Measurements from ENCODE around the gene SMTNL1.
"Not testable (repeated sequence)": the region's sequence is repeated elsewhere in the genome, so short reads cannot be mapped to it uniquely, and the experiment has no call there.

The SMTNL1 gene

GRCh38 chr11:57523419-57523818, 14.0 kb upstream of the SMTNL1 start:
- no peaks in the 10 kb centered on the region for H3K27me3 Mint-ChIP-seq
- DNase-seq (no peak), ATAC-seq (no peak)
- peaks cover 19% of the 10 kb centered on the region for H3K4me1 Mint-ChIP-seq
- no peak overlapping the region for H3K4me3 Mint-ChIP-seq
- no peaks in the 10 kb centered on the region for H3K9me3 Mint-ChIP-seq
- no peak overlapping the region for H3K27ac Mint-ChIP-seq

GRCh38 chr11:57527056-57527631, 10.3 kb upstream of the SMTNL1 start:
- H3K4me1 Mint-ChIP-seq = peaks cover 48% of the 10 kb centered on the region
- no peaks in the 10 kb centered on the region for H3K9me3 Mint-ChIP-seq
- no peak overlapping the region for H3K4me3 Mint-ChIP-seq
- H3K27ac Mint-ChIP-seq = peak overlapping the region; percentile 81 to 93
- no peaks in the 10 kb centered on the region for H3K27me3 Mint-ChIP-seq
- ATAC-seq (no peak), DNase-seq (peak; percentile 66)

DNA sequence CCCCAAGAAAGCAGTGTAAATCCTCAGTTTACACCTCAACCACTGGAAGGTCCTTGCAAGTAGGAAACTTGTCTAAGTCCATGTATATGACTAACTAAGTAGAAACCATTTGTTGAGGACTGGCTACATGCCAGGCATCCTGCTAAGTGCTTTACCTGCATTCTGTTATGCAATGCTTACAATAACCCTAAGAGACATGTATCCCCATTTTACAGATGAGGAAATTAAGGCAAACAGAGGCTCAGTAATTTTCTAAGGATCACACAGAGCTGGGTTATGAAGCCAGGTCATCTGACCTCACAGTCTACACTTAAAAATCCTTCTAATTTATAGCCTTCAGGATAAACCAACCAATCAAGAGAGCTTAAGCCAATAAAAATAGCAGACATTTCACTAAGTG, 8.4 kb upstream of the SMTNL1 start:
- DNase-seq = no peak
- Mint-ChIP-seq H3K27ac (peak overlapping the region; percentile 23 to 72), H3K9me3 (no peaks in the 10 kb centered on the region), H3K4me1 (peaks cover 49% of the 10 kb centered on the region), H3K27me3 (no peaks in the 10 kb centered on the region), H3K4me3 (peak overlapping the region in 1 of 2 donors; percentile 97)
- no peak for ATAC-seq

- DNase-seq = peak in 1 of 2 donors; percentile 34
- Mint-ChIP-seq H3K4me1 (peaks cover 49% of the 10 kb centered on the region), H3K27me3 (no peaks in the 10 kb centered on the region), H3K9me3 (no peaks in the 10 kb centered on the region), H3K4me3 (peak overlapping the region; percentile 92 to 97), H3K27ac (peak overlapping the region; percentile 94 to 98)
- ATAC-seq = peak; percentile 0
Observed at GRCh38 chr11:57530215-57530595, 7.2 kb upstream of the SMTNL1 start.

DNA sequence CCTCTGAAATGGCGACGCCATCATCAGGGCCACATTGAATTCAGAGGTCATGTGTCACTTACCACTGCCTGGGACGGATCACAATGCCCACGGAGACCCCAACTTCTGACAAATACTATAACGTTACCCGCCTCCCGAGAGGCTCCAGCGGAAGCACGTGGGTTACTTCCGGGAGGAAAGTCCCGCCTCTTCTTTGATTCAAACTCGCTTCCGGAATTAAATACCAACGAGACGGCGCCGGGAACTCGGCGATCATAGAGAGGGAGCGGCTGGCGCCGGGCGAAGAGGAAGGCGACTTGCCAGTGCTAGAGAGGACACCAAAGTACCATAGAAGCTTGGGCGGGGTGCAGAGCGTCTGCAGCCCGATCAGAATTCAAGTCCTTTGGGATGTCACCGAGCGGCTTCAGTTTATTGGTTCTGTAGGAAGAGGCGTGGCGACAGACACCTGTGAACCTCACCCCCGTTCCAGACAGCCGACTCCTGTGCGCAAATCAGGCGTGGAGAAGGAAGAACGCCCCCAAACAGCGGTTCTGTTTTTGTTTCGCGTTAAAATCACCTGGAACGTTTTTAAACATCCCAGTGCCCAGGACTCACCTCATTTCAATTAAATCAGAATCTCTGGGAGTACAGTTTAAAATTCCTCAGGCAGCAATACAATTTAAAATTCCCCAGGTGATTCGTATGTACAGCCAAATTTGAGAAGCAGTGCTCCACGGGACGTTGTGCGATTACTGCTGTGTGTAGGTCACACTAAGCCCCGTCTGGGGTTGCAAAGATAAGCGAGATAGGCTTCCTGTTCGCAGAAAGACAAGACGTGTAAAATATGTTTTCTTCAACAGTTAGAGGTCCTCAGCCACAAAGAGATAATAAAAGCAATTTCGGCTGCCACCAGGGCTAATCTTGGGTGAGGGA, 6.5 kb upstream of the SMTNL1 start, which contains the start of gene TIMM10:
Gene TIMM10 (minus strand): TSS at position 159 of the 912 bp plus-strand sequence. CDS start 565 bp downstream, outside the sequence.
- Mint-ChIP-seq H3K4me3 (peak within 1 kb of the TSS; percentile 92 to 97), H3K9me3 (no peaks in the 10 kb centered on the region), H3K27me3 (no peaks in the 10 kb centered on the region), H3K4me1 (peaks cover 49% of the 10 kb centered on the region), H3K27ac (peak within 1 kb of the TSS; percentile 94 to 98)
- DNase-seq (peak; percentile 93 to 97), ATAC-seq (peak; percentile 99)

- not testable (repeated sequence) for H3K27me3 Mint-ChIP-seq, H3K27ac Mint-ChIP-seq, ATAC-seq, DNase-seq, H3K9me3 Mint-ChIP-seq, H3K4me3 Mint-ChIP-seq
- peaks cover 23% of the 10 kb centered on the region for H3K4me1 Mint-ChIP-seq
Observed at GRCh38 chr11:57534449-57534848, 2.9 kb upstream of the SMTNL1 start.

DNA sequence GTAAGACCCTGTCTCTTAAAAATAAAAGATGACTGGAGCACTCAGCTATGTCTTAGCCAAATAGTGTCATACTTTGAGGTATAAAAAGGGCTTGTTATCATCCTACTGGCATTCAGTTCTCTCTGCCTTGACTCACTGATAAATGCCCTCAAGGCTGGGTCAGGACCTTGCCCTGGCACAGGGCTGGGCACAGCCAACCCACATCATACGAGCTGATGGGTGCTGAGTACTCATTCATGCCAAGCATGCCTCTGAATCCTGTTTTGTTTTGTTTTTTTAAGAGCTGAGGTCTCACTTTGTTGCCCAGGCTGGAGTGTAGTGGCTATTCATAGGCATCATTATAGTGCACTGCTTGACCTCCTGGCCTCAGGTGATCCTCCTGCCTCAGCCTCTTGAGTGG, 1.9 kb downstream of the SMTNL1 start:
- Mint-ChIP-seq H3K27me3 (no peaks in the 10 kb centered on the region), H3K4me3 (no peak overlapping the region), H3K27ac (no peak overlapping the region), H3K9me3 (no peaks in the 10 kb centered on the region), H3K4me1 (no peaks in the 10 kb centered on the region)
- DNase-seq = no peak
- ATAC-seq = no peak

GRCh38 chr11:57541169-57541568, 3.8 kb downstream of the SMTNL1 start:
- Mint-ChIP-seq H3K4me1 (no peaks in the 10 kb centered on the region), H3K4me3 (no peak overlapping the region), H3K27ac (peak overlapping the region in 1 of 2 donors; percentile 71), H3K27me3 (no peaks in the 10 kb centered on the region), H3K9me3 (no peaks in the 10 kb centered on the region)
- no peak for DNase-seq
- no peak for ATAC-seq

GRCh38 chr11:57542582-57542981, 5.2 kb downstream of the SMTNL1 start:
- Mint-ChIP-seq H3K4me3 (no peak overlapping the region), H3K27ac (peak overlapping the region in 1 of 2 donors; percentile 79), H3K27me3 (no peaks in the 10 kb centered on the region), H3K4me1 (peaks cover 7% of the 10 kb centered on the region), H3K9me3 (no peaks in the 10 kb centered on the region)
- no peak for DNase-seq
- no peak for ATAC-seq

DNA sequence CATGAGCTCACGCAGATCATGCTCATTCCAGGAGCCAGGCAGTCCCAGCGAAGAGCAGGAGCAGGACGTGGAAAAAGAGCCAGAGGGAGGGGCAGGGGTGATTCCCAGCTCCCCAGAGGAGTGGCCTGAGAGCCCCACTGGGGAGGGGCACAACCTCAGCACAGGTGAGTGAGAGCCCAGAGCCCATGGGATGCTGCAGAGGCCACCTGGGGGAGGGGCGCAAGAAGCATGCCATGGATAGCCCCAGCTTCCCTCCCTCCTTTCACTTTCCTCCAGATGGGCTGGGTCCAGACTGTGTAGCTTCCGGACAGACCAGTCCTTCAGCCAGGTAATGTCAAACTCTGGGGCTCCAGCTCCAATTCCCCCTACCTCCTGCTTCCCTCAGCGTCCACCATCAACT, 6.2 kb downstream of the SMTNL1 start:
- peaks cover 17% of the 10 kb centered on the region for H3K4me1 Mint-ChIP-seq
- ATAC-seq (no peak), DNase-seq (no peak)
- no peaks in the 10 kb centered on the region for H3K9me3 Mint-ChIP-seq
- no peak overlapping the region for H3K27ac Mint-ChIP-seq
- H3K4me3 Mint-ChIP-seq = no peak overlapping the region
- no peaks in the 10 kb centered on the region for H3K27me3 Mint-ChIP-seq

DNA sequence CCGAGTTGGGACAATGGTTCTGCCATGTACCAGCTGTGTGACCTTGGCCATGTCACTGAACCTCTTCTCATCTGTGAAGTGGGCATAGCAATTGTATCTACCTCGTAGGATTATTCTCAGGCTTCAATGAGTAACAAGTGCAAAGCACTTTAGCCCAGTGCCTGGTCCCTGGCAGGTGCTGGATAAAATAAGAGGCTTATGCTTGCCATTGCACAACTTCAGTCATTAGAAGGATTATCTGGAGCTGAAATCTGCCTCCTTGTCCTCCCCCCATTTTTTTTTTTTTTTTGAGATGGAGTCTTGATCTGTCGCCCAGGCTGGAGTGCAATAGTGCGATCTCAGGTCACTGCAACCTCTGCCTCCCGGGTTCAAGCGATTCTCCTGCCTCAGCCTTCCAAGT, 7.2 kb downstream of the SMTNL1 start:
- H3K4me3 Mint-ChIP-seq = no peak overlapping the region
- peaks cover 18% of the 10 kb centered on the region for H3K4me1 Mint-ChIP-seq
- H3K27me3 Mint-ChIP-seq = no peaks in the 10 kb centered on the region

GRCh38 chr11:57545883-57546282, 8.5 kb downstream of the SMTNL1 start:
- no peaks in the 10 kb centered on the region for H3K9me3 Mint-ChIP-seq
- ATAC-seq (no peak), DNase-seq (no peak)
- H3K27ac Mint-ChIP-seq = peak overlapping the region in 1 of 2 donors; percentile 71
- no peaks in the 10 kb centered on the region for H3K27me3 Mint-ChIP-seq
- no peak overlapping the region for H3K4me3 Mint-ChIP-seq
- H3K4me1 Mint-ChIP-seq = peaks cover 18% of the 10 kb centered on the region

More for the DNA sequence above, 7.2 kb downstream of the SMTNL1 start:
- no peak for ATAC-seq
- no peak for DNase-seq
- no peaks in the 10 kb centered on the region for H3K9me3 Mint-ChIP-seq
- peak overlapping the region in 1 of 2 donors; percentile 27 for H3K27ac Mint-ChIP-seq

- Mint-ChIP-seq H3K27ac (no peak overlapping the region), H3K9me3 (no peaks in the 10 kb centered on the region), H3K27me3 (no peaks in the 10 kb centered on the region), H3K4me1 (peaks cover 18% of the 10 kb centered on the region), H3K4me3 (no peak overlapping the region)
- DNase-seq (no peak), ATAC-seq (no peak)
Observed at GRCh38 chr11:57546451-57546850, 9.1 kb downstream of the SMTNL1 start.

DNA sequence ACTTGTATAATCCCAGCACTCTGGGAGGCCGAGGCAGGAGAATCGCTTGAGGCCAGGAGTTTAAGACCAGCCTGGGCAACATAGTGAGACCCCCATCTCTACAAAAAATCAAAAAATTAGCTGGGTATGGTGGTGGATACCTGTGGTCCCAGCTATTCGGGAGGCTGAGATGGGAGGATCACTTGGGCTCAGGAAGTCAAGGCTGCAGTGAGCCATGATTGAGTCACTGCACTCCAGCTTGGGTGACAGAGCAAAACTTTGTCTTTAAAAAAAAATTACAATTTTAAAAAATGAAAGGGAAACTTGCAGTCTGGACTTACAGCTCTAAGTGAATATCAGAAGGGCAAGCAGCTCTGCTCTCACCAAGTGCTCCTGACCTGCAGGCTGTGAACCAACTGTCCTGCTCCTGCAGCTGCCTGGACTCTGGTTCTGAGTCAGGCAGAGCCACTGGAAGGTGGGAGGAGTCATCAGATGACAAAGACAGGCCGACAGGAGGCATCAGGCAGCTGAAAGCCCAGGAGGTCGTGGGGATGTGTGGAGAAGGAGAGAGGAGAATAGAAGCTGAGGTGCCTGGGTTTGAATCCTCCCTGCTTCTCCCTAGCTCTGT, 9.6 kb downstream of the SMTNL1 start:
- no peaks in the 10 kb centered on the region for H3K27me3 Mint-ChIP-seq
- ATAC-seq (peak; percentile 28), DNase-seq (no peak)

GRCh38 chr11:57547854-57548377, 10.5 kb downstream of the SMTNL1 start:
- peak overlapping the region; percentile 74 to 86 for H3K27ac Mint-ChIP-seq
- H3K9me3 Mint-ChIP-seq = no peaks in the 10 kb centered on the region
- H3K4me1 Mint-ChIP-seq = peaks cover 18% of the 10 kb centered on the region
- DNase-seq (peak in 1 of 2 donors; percentile 28), ATAC-seq (peak; percentile 82)
- peak overlapping the region in 1 of 2 donors; percentile 29 for H3K4me3 Mint-ChIP-seq
- H3K27me3 Mint-ChIP-seq = no peaks in the 10 kb centered on the region

More for the DNA sequence above, 9.6 kb downstream of the SMTNL1 start:
- peak overlapping the region in 1 of 2 donors; percentile 11 for H3K4me3 Mint-ChIP-seq
- H3K27ac Mint-ChIP-seq = peak overlapping the region; percentile 75 to 87
- H3K4me1 Mint-ChIP-seq = peaks cover 18% of the 10 kb centered on the region
- H3K9me3 Mint-ChIP-seq = no peaks in the 10 kb centered on the region

All from stimulated activated naive CD8-positive, alpha-beta T cell treated with anti-CD3 and anti-CD28 coated beads, Interleukin-15, amount 100 ng/mL, for 72 hours (primary cell).